Peyer's patch (tissue), 4 donors: ENCODE data around the gene MYH10. TPM values are rescaled to one million over a fixed set of nuclear protein-coding genes. Genes with fewer than 3 reads are reported as not detected.

ENCODE experiments used
- DNase-seq, 3 donors: peaks; one replicate each; pipeline ENCODE4 v3.0.0-alpha.2; 2017 to 2019
- H3K27ac ChIP-seq, 4 donors: fragments of 200-600 bp; sonication (generic); one replicate each; pipeline ENCODE4 v1.5.1; 2016 to 2019
- H3K27me3 ChIP-seq, 2 donors: fragments of 200-600 bp; sonication (generic); one replicate each; pipeline ENCODE4 v1.5.1; 2019
- H3K36me3 ChIP-seq, 3 donors: fragments of 200-600 bp; sonication (generic); one replicate each; pipeline ENCODE4 v1.5.1; 2016 to 2019
- H3K4me1 ChIP-seq, 4 donors: fragments of 200-600 bp; sonication (generic); one replicate each; pipeline ENCODE4 v1.5.1; 2016 to 2019
- H3K4me3 ChIP-seq, 4 donors: fragments of 200-600 bp; sonication (generic); 1 replicate in 3 of 4; 2 replicates in 1 of 4; pipeline ENCODE4 v1.5.1; 2016 to 2019; ENCODE audit warnings: mild to moderate bottlenecking in 1 of 4
- H3K9me3 ChIP-seq, 4 donors: fragments of 200-600 bp; sonication (generic); one replicate each; pipeline ENCODE4 v1.5.1; 2016 to 2019; ENCODE audit warnings: mild to moderate bottlenecking in 1 of 4
- CTCF ChIP-seq, 6 experiments: fragments of 450-650 bp in 4 of 6; fragments of 200-600 bp in 2 of 6; sonication (generic) in 1 of 6; IDR thresholded peaks; one replicate each; pipeline ENCODE4 v1.5.1; 2017 to 2019; ENCODE audit warnings: antibody characterized with exemption in 6 of 6, mild to moderate bottlenecking in 3 of 6, moderate library complexity in 1 of 6
- POLR2A ChIP-seq, 2 donors: fragments of 450-650 bp; IDR thresholded peaks; one replicate each; pipeline ENCODE4 v1.5.1; 2017; ENCODE audit warnings: antibody characterized with exemption in 2 of 2, mild to moderate bottlenecking in 2 of 2, moderate library complexity in 2 of 2
- total RNA-seq, 4 donors: library from RNA; depleted of rRNA; stranded (reverse); fragments of >200 nt; gene quantifications; one replicate each; pipeline ENCODE4 v1.1.0, GENCODE V29; 2016

MYH10 gene
- 10 to 100 TPM in 1 of 4 donors, 1 to 10 TPM in 3; 1.2 to 10.7 (median 3.6) TPM for total RNA-seq

DNA sequence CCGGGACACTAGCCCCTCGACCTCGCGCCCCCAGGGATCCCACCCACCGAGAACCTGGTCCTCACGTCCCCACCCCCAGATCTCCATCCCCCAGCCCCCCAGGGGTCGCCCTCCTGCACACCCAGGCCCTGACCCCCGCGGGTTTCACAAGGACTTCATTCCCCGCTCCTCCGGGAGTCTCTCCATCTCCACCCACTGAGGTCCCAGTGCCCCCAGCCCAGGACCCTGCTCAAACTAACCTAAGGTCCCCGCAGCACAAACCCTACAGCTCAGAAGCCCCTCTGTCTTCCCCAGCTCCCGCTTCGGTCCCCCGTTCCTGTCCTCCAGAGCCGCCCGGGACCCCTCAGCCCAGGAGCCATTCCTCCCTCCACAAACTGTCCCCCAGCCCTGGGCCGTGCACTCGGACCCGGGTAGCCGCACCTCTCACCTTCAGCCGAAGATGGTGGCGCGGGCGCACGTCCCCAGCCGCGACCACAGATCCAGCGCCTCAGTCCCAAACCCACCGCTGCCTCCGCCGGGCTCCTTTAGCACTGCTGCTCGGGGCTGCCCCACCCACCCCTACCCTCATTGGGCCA is at the start of gene MYH10:
Gene MYH10, minus strand, starts transcription at position 499 of the 575 bp plus-strand sequence. CDS start 7,479 bp downstream, outside the sequence.
- Histone ChIP-seq H3K27ac (peak within 1 kb of the TSS; percentile 16 to 72 (median 48)), H3K27me3 (peaks cover 0 to 12% of the 10 kb centered on the region in 2 donors), H3K9me3 (no peaks in the 10 kb centered on the region), H3K4me3 (peak within 1 kb of the TSS; percentile 57 to 82 (median 76)), H3K36me3 (no peaks in the 10 kb centered on the region), H3K4me1 (peaks cover 0 to 17% (median 12%) of the 10 kb centered on the region in 4 donors)
- peak in 1 of 3 donors; percentile 48 for DNase-seq
- no peak for TF ChIP-seq CTCF (IDR thresholded peaks at IDR 0.05)
- TF ChIP-seq POLR2A (IDR thresholded peaks at IDR 0.05), result no peak

GRCh38 chr17:8679126-8679525 is 48.6 kb upstream of the MYH10 start:
- Histone ChIP-seq H3K27ac (no peak overlapping the region), H3K9me3 (no peaks in the 10 kb centered on the region), H3K27me3 (no peaks in the 10 kb centered on the region), H3K4me1 (no peaks in the 10 kb centered on the region), H3K4me3 (no peak overlapping the region), H3K36me3 (no peaks in the 10 kb centered on the region)
- no peak for DNase-seq
- TF ChIP-seq CTCF (IDR thresholded peaks at IDR 0.05) (no peak), POLR2A (IDR thresholded peaks at IDR 0.05) (no peak)

DNA sequence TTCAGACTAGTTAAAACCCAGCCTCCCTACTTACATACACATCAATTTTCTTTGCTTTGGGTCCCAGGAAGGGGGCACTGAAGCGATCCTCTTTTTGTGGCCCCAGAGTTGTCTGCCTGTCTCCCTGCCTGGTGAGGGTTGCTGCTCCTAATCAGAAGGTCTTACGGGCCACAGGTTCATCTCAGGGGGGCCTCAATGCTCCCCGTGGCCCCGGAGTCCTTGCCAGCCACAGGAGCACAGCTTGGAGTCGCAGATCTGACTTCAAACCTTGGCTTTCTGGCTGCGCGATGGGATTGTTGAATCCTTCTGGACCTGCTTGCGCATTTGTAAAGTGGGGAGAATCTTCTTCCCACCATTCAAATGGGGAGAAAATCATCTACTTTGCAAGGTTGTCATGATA is 44.8 kb upstream of the MYH10 start:
- Histone ChIP-seq H3K4me3 (no peak overlapping the region), H3K27ac (peak overlapping the region in 1 of 4 donors; percentile 26), H3K36me3 (no peaks in the 10 kb centered on the region), H3K9me3 (no peaks in the 10 kb centered on the region), H3K27me3 (no peaks in the 10 kb centered on the region), H3K4me1 (no peaks in the 10 kb centered on the region)
- no peak for TF ChIP-seq CTCF (IDR thresholded peaks at IDR 0.05)
- no peak for TF ChIP-seq POLR2A (IDR thresholded peaks at IDR 0.05)
- no peak for DNase-seq

- Histone ChIP-seq H3K9me3 (no peaks in the 10 kb centered on the region), H3K4me1 (no peaks in the 10 kb centered on the region), H3K4me3 (no peak overlapping the region), H3K27me3 (no peaks in the 10 kb centered on the region), H3K27ac (peak overlapping the region in 1 of 4 donors; percentile 26), H3K36me3 (no peaks in the 10 kb centered on the region)
- peak in 1 of 3 donors; percentile 48 for DNase-seq
- TF ChIP-seq POLR2A (IDR thresholded peaks at IDR 0.05) (no peak), CTCF (IDR thresholded peaks at IDR 0.05) (no peak)
Measured at GRCh38 chr17:8674344-8675305, 44.1 kb upstream of the MYH10 start.

DNA sequence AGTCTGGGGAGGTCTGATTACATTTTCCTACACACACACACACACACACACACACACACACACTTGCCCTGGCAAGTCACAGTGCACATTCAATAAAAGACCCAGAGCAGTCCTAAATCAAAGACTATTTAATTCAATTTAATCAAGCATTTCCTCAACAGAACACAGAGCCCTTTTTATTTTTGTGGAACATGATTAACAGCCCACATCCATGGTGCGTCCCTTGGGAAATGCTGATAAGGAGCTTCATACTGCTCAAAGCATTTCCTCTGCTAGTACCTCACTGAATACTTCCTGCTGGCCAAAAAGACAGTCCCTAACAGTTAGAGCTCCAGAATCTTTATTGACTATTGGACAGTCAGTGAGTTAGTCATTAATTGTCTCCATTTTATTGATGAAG is 43.1 kb upstream of the MYH10 start:
- TF ChIP-seq CTCF (IDR thresholded peaks at IDR 0.05), result no peak
- TF ChIP-seq POLR2A (IDR thresholded peaks at IDR 0.05), result no peak
- Histone ChIP-seq H3K9me3 (no peaks in the 10 kb centered on the region), H3K4me1 (no peaks in the 10 kb centered on the region), H3K36me3 (no peaks in the 10 kb centered on the region), H3K27me3 (no peaks in the 10 kb centered on the region), H3K27ac (no peak overlapping the region), H3K4me3 (no peak overlapping the region)
- DNase-seq, result no peak
